Smooth muscle cell (in vitro differentiated cells): ENCODE data around the gene DIP2C. TPM values are rescaled to one million over a fixed set of nuclear protein-coding genes. Genes with fewer than 3 reads are reported as not detected.

ENCODE experiments used
- DNase-seq: peaks from one replicate; lab custom pipeline; 2025; ENCODE audit not compliant: unreplicated experiment; lab: John Stamatoyannopoulos, UW
- H2AFZ ChIP-seq: fragments of 200-600 bp; sonication (generic); 2 replicates; pipeline ENCODE4 v1.6.0; 2016; ENCODE audit warnings: antibody characterized with exemption, low read depth, mild to moderate bottlenecking
- H3F3A ChIP-seq: fragments of 200-600 bp; sonication (generic); 2 replicates; pipeline ENCODE4 v1.6.0; 2017; ENCODE audit warnings: antibody characterized with exemption, low read depth
- H3K27ac ChIP-seq: fragments of 200-600 bp; sonication (generic); 2 replicates; pipeline ENCODE4 v1.5.1; 2016; ENCODE audit warnings: low read depth, mild to moderate bottlenecking
- H3K27me3 ChIP-seq: fragments of 200-600 bp; sonication (generic); 2 replicates; pipeline ENCODE4 v1.6.1; 2016; ENCODE audit warnings: low read depth, mild to moderate bottlenecking
- H3K36me3 ChIP-seq: fragments of 200-600 bp; sonication (generic); 2 replicates; pipeline ENCODE4 v1.5.1; 2016; ENCODE audit warnings: low read depth
- H3K4me1 ChIP-seq: fragments of 200-600 bp; sonication (generic); 2 replicates; pipeline ENCODE4 v1.5.1; 2016; ENCODE audit warnings: low read depth
- H3K4me2 ChIP-seq: fragments of 200-600 bp; sonication (generic); 2 replicates; pipeline ENCODE4 v1.6.0; 2016; ENCODE audit warnings: mild to moderate bottlenecking
- H3K4me3 ChIP-seq: fragments of 200-600 bp; sonication (generic); 2 replicates; pipeline ENCODE4 v1.5.1; 2016; ENCODE audit warnings: mild to moderate bottlenecking
- H3K79me2 ChIP-seq: fragments of 200-600 bp; sonication (generic); 2 replicates; pipeline ENCODE4 v1.6.0; 2016; ENCODE audit warnings: low read depth, mild to moderate bottlenecking
- H3K9ac ChIP-seq: fragments of 200-600 bp; sonication (generic); 2 replicates; pipeline ENCODE4 v1.6.0; 2016; ENCODE audit warnings: low read depth
- H3K9me3 ChIP-seq: fragments of 200-600 bp; sonication (generic); replicated peaks from 2 replicates; pipeline ENCODE4 v1.5.1; 2016; ENCODE audit warnings: low read depth
- H4K20me1 ChIP-seq: fragments of 200-600 bp; sonication (generic); 2 replicates; pipeline ENCODE4 v1.6.0; 2016; ENCODE audit warnings: low read depth
- WGBS: methylation state at CpG from one replicate; pipeline ENCODE4 v1.1.7; 2016; ENCODE audit warnings: low lambda C conversion rate; 5-methylcytosine and 5-hydroxymethylcytosine counted together
- polyA plus RNA-seq: library from polyadenylated mRNA; unstranded; fragments of >200 nt; fragmentation: Nextera tagmentation; extraction: Ambion mirVana; gene quantifications from 2 replicates; pipeline ENCODE4 v1.2.1, GENCODE V29; 2016
- total RNA-seq: library from RNA; depleted of rRNA; stranded (reverse); fragments of >200 nt; gene quantifications from 2 replicates; pipeline ENCODE4 v1.2.3, GENCODE V29; 2014
- TF ChIP-seq, protein P1 (sequence below): fragments of 200-600 bp; sonication (generic); IDR thresholded peaks from 2 replicates; pipeline ENCODE4 v1.5.1; 2017; ENCODE audit warnings: borderline replicate concordance, mild to moderate bottlenecking, antibody characterized with exemption; ENCODE audit not compliant: insufficient read depth, poor library complexity, severe bottlenecking

Gene DIP2C
- total and polyA plus RNA-seq, 2 experiments from 2014 or later = 14.9 to 15.3 TPM

DNA sequence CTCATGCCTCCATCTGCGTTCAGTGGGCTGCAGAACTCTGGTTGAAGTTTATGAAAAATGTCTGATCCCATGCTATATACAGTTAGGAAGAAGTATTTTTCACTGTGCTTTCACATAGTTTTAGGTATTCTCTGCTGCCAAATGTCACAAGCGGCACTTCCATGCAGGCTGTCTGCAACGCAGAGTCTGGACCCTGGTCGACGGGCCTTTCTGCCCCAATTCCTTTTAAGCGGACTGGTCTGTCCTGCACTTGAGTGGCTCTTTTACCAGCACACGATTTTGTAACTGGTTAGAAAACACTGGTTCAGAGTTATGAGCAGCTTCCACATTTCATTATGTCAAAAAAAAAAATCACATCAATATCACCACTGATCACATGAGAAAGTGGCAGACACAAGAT lies 143.0 kb downstream of the DIP2C start:
- Histone ChIP-seq H3K36me3 (no peaks in the 10 kb centered on the region), H3K4me3 (no peak overlapping the region), H3F3A (no peaks in the 10 kb centered on the region), H3K79me2 (peaks cover 39% of the 10 kb centered on the region), H2AFZ (no peak overlapping the region), H3K27ac (no peak overlapping the region), H3K4me1 (peaks cover 11% of the 10 kb centered on the region), H4K20me1 (peaks cover 99% of the 10 kb centered on the region), H3K4me2 (no peak overlapping the region), H3K9ac (no peak overlapping the region), H3K9me3 (no peaks in the 10 kb centered on the region), H3K27me3 (no peaks in the 10 kb centered on the region)
- no peak for DNase-seq
- TF ChIP-seq, protein P1, sequence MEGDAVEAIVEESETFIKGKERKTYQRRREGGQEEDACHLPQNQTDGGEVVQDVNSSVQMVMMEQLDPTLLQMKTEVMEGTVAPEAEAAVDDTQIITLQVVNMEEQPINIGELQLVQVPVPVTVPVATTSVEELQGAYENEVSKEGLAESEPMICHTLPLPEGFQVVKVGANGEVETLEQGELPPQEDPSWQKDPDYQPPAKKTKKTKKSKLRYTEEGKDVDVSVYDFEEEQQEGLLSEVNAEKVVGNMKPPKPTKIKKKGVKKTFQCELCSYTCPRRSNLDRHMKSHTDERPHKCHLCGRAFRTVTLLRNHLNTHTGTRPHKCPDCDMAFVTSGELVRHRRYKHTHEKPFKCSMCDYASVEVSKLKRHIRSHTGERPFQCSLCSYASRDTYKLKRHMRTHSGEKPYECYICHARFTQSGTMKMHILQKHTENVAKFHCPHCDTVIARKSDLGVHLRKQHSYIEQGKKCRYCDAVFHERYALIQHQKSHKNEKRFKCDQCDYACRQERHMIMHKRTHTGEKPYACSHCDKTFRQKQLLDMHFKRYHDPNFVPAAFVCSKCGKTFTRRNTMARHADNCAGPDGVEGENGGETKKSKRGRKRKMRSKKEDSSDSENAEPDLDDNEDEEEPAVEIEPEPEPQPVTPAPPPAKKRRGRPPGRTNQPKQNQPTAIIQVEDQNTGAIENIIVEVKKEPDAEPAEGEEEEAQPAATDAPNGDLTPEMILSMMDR = no peak
- 80% methylated on average over 7 of the region's 7 CpGs for WGBS

DNA sequence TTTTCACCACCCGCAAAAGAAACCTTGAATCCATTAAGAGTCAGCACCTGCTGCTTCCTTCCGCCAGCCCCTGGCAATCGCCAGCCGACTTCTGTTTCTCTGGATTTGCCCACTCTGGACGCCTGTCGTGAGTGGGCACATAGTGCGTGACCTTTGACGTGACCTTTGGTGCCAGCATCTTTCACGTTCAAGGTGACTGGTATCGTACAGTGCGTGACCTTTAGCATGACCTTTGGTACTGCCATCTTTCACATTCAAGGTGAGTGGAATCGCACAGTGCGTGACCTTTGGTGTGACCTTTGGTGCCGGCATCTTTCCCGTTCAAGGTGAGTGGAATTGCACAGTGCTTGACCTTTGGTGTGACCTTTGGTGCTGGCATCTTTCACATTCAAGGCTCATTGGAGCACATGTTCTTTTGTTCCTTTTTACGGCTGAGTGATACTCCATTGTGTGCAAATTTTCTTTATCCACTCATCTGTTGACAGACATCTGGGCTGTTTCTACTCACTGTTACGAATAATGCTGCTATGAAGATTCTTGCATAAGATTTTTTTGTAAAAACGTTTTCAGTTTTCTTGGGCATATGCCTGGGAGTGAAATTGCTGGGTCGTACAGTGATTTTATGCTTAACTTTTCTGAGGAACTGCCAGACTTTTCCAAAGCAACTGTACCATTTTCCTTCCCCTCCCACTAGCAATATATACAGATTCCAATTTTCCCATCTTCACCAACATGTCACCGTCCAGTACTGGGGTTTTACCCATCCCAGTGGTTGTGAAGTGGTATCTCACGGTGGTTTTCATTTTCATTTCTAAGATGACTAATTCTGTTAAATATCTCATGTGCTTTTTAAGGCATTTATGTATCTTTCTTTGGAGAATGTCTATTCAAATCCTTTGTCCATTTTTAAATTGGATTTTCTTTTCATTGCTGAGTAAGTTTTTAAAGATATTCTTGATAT lies 145.3 kb downstream of the DIP2C start:
- WGBS = 95% methylated on average over 21 of the region's 21 CpGs
- Histone ChIP-seq H3K4me2 (no peak overlapping the region), H3K4me1 (peaks cover 11% of the 10 kb centered on the region), H4K20me1 (peaks cover 99% of the 10 kb centered on the region), H3K9me3 (no peaks in the 10 kb centered on the region), H3F3A (no peaks in the 10 kb centered on the region), H3K9ac (no peak overlapping the region), H3K27me3 (no peaks in the 10 kb centered on the region), H2AFZ (no peak overlapping the region), H3K36me3 (no peaks in the 10 kb centered on the region), H3K4me3 (no peak overlapping the region), H3K27ac (no peak overlapping the region), H3K79me2 (peaks cover 38% of the 10 kb centered on the region)
- TF ChIP-seq, protein P1 = no peak
- no peak for DNase-seq

DNA sequence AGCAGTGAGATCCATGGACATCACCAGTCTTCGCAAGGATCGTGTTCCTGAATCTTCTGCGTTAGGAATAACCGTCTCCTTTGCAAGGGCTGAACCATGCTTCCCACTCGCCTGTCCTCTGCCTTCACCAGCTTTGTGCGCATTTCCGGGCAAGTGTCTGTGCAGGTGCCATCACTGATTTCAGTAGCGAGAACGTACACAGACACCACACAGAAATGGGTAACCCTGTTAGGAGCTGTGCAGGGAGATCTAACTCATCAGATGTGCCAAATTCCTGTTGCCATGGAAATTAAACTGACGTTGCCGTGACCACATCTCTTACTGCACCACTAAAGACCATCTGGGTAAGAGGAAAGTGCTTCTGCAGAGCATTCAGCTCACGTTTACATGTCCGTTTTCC lies 146.3 kb downstream of the DIP2C start:
- H3F3A ChIP-seq = no peaks in the 10 kb centered on the region
- WGBS = 98% methylated on average over 13 of the region's 13 CpGs
- peaks cover 11% of the 10 kb centered on the region for H3K4me1 ChIP-seq
- H3K9ac ChIP-seq = no peak overlapping the region
- peaks cover 99% of the 10 kb centered on the region for H4K20me1 ChIP-seq
- H3K27me3 ChIP-seq = no peaks in the 10 kb centered on the region
- H3K4me3 ChIP-seq = no peak overlapping the region
- no peak overlapping the region for H2AFZ ChIP-seq
- H3K27ac ChIP-seq = no peak overlapping the region
- DNase-seq = no peak
- H3K36me3 ChIP-seq = no peaks in the 10 kb centered on the region
- H3K79me2 ChIP-seq = peaks cover 40% of the 10 kb centered on the region
- no peaks in the 10 kb centered on the region for H3K9me3 ChIP-seq
- no peak overlapping the region for H3K4me2 ChIP-seq
- TF ChIP-seq, protein P1 = no peak
